HEK293T (cell line): Measurements from ENCODE around the gene KRTAP4-6.
"Not testable (repeated sequence)": the region's sequence is repeated elsewhere in the genome, so short reads cannot be mapped to it uniquely, and the experiment has no call there.

Source experiments
- CTCF ChIA-PET: fragments of 350-600 bp; formaldehyde crosslinking; extraction: SDS; loops from one replicate; lab custom pipeline; 2021; ENCODE audit warnings: antibody characterized with exemption, inconsistent platforms; lab: Yijun Ruan, JAX
- POLR2A ChIA-PET: fragments of 350-600 bp; formaldehyde crosslinking; extraction: SDS; loops from one replicate; lab custom pipeline; 2020; ENCODE audit warnings: antibody characterized with exemption, inconsistent platforms; lab: Yijun Ruan, JAX
- DNase-seq: peaks from one replicate; pipeline ENCODE4 v3.0.0; 2012; ENCODE audit warnings: mixed read lengths; ENCODE audit errors: extremely low spot score
- ARNT ChIP-seq: fragments of 450-650 bp; IDR thresholded peaks from 2 replicates; pipeline ENCODE4 v1.6.1; 2017; ENCODE audit warnings: mild to moderate bottlenecking
- BHLHE40 ChIP-seq: fragments of 450-650 bp; IDR thresholded peaks from 2 replicates; pipeline ENCODE4 v1.6.1; 2016; ENCODE audit warnings: mild to moderate bottlenecking, moderate library complexity, borderline replicate concordance
- CTBP1 ChIP-seq: fragments of 450-650 bp; IDR thresholded peaks from 2 replicates; pipeline ENCODE4 v1.6.1; 2016; ENCODE audit warnings: borderline replicate concordance
- ELF4 ChIP-seq: fragments of 450-650 bp; IDR thresholded peaks from 2 replicates; pipeline ENCODE4 v1.6.1; 2017; ENCODE audit warnings: antibody characterized with exemption
- FOXA1 ChIP-seq: fragments of 450-650 bp; IDR thresholded peaks from 2 replicates; pipeline ENCODE4 v1.6.1; 2016; ENCODE audit warnings: mild to moderate bottlenecking
- FOXK2 ChIP-seq: fragments of 450-650 bp; IDR thresholded peaks from 2 replicates; pipeline ENCODE4 v1.6.1; 2016; ENCODE audit warnings: mild to moderate bottlenecking
- FOXM1 ChIP-seq: fragments of 450-650 bp; IDR thresholded peaks from 2 replicates; pipeline ENCODE4 v1.6.1; 2017; ENCODE audit warnings: mild to moderate bottlenecking, borderline replicate concordance
- HDGF ChIP-seq: fragments of 450-650 bp; IDR thresholded peaks from 2 replicates; pipeline ENCODE4 v1.6.1; 2017; ENCODE audit warnings: antibody characterized with exemption, borderline replicate concordance
- L3MBTL2 ChIP-seq: fragments of 450-650 bp; conservative IDR thresholded peaks from 2 replicates; pipeline ENCODE4 v1.6.1; 2016; ENCODE audit warnings: mild to moderate bottlenecking
- LEF1 ChIP-seq: fragments of 450-650 bp; IDR thresholded peaks from 2 replicates; pipeline ENCODE4 v1.6.1; 2017; ENCODE audit warnings: mild to moderate bottlenecking, borderline replicate concordance
- NFRKB ChIP-seq: fragments of 450-650 bp; IDR thresholded peaks from 2 replicates; pipeline ENCODE4 v1.6.1; 2016; ENCODE audit warnings: mild to moderate bottlenecking, moderate library complexity
- SP1 ChIP-seq: fragments of 450-650 bp; IDR thresholded peaks from 2 replicates; pipeline ENCODE4 v1.6.1; 2017
- SUZ12 ChIP-seq: fragments of 450-650 bp; IDR thresholded peaks from 2 replicates; pipeline ENCODE4 v1.6.1; 2016; ENCODE audit warnings: mild to moderate bottlenecking
- TARDBP ChIP-seq: fragments of 450-650 bp; IDR thresholded peaks from 2 replicates; pipeline ENCODE4 v1.6.1; 2016
- ZNF384 ChIP-seq: fragments of 450-650 bp; IDR thresholded peaks from 2 replicates; pipeline ENCODE4 v1.6.1; 2016
- TF ChIP-seq, protein P1 (sequence below): fragments of 450-650 bp; IDR thresholded peaks from 2 replicates; pipeline ENCODE4 v1.6.1; 2016

KRTAP4-6 gene

DNA sequence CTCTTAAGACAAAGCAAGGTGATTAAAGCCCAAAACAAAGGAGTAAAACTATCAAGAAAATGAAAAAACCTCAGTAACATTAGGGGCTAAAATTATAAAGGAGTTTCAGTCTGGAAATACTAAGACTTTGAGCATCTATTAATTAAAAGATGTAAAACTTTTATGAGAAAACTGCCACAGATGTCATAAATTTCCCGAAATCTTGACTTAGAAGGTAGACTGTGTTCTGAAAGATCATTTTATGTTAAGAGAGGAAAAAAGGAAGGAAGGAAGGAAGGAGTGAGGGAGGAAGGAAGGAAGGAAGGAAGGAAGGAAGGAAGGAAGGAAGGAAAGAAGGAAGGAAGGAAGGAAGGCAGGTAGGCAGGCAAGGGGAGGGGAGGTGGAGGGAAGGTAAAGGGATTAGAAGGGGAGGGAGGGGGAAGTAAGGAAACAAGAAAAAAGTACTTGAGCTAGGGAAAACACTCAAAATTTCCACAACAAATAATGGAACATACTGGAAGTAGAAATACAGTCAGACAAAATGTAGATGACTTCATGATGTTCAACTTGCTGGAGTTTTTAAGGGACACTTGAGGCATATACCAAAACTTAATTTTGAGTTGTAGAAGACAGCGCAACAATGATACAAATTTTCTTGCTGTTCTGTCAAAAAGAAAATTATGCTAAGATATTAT, 7.3 kb upstream of the KRTAP4-6 start:
- no peak for DNase-seq
- TF ChIP-seq LEF1 (no peak), FOXM1 (no peak), TARDBP (no peak), FOXA1 (no peak), ELF4 (no peak), SUZ12 (no peak), FOXK2 (no peak), ZNF384 (no peak), SP1 (no peak), ARNT (no peak), NFRKB (no peak), CTBP1 (no peak), L3MBTL2 (no peak), HDGF (no peak), BHLHE40 (no peak)
- TF ChIP-seq, protein P1, sequence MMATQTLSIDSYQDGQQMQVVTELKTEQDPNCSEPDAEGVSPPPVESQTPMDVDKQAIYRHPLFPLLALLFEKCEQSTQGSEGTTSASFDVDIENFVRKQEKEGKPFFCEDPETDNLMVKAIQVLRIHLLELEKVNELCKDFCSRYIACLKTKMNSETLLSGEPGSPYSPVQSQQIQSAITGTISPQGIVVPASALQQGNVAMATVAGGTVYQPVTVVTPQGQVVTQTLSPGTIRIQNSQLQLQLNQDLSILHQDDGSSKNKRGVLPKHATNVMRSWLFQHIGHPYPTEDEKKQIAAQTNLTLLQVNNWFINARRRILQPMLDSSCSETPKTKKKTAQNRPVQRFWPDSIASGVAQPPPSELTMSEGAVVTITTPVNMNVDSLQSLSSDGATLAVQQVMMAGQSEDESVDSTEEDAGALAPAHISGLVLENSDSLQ: no peak
- CTCF ChIA-PET: no interaction called here
- POLR2A ChIA-PET: no interaction called here

DNA sequence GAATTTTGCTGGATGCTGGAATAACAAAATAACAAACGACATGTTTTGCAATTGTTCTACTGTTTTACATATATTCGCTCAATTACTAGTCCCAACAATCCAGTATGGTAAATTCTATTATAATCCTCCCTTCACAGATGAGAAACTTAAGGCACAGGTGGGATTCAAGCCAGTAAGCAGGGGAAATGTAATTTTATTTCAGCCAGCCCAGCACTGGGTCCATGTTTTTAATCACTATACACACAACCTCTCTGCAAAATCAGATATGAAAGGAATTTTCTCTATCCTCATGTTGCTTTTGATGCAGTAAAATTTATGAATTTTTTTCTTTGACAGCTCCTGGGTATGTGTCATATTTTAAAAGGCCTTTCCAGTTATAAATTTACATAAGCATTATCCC, 4.9 kb upstream of the KRTAP4-6 start:
- TF ChIP-seq FOXK2: no peak
- TF ChIP-seq TARDBP: no peak
- no peak for TF ChIP-seq FOXA1
- TF ChIP-seq HDGF: no peak
- TF ChIP-seq ELF4: no peak
- no peak for TF ChIP-seq SP1
- no peak for TF ChIP-seq BHLHE40
- no peak for TF ChIP-seq NFRKB
- no peak for TF ChIP-seq CTBP1
- no peak for TF ChIP-seq ZNF384
- no peak for TF ChIP-seq SUZ12
- TF ChIP-seq FOXM1: no peak
- no peak for TF ChIP-seq LEF1
- TF ChIP-seq ARNT: no peak
- TF ChIP-seq, protein P1: no peak
- no peak for TF ChIP-seq L3MBTL2
- no peak for DNase-seq
- ChIA-PET CTCF (no interaction called here), POLR2A (no interaction called here)

DNA sequence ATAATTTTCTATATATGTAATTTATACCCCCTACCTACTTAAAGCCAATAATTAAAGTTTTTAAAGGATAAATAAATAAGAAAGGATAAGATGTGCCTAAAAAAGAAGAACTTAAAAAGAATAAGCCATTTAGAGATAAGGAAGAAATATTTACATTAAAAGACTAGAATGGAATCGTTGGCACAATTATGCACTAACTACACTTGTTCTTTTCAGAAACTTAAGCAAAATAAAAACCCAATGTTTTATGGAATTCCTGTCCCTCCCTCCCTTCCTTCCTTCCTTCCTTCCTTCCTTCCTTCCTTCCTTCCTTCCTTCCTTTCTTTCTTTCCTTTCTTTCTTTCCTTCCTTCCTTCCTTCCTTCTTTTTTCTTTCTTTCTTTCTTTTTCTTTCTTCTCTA, 4.5 kb upstream of the KRTAP4-6 start:
- POLR2A ChIA-PET: no interaction called here
- CTCF ChIA-PET: no interaction called here
- DNase-seq: no peak
- no peak for TF ChIP-seq SP1
- no peak for TF ChIP-seq SUZ12

DNA sequence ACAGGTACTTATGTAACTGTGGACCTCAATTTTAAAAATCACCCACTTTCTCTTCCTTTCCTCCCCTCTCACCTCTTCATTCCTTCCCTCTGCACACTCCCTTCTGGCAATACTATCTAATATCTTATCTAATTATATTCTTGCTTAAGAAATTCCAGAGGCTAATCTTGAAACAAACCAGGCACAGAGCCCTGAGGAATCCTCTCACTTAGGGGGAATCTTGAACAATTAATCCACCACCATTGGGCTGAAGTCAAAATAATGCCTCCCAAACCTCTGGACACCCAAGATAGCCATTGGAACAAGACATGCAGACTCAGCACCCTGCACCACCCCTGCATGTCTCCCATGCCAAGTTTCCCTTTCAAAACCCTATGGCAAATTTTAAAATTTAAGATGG, 1.0 kb upstream of the KRTAP4-6 start:
- ChIA-PET POLR2A (no interaction called here), CTCF (no interaction called here)
- no peak for TF ChIP-seq NFRKB
- no peak for TF ChIP-seq ELF4
- TF ChIP-seq TARDBP: no peak
- TF ChIP-seq ARNT: no peak
- TF ChIP-seq FOXA1: no peak
- TF ChIP-seq, protein P1: no peak
- TF ChIP-seq HDGF: no peak
- no peak for DNase-seq

DNA sequence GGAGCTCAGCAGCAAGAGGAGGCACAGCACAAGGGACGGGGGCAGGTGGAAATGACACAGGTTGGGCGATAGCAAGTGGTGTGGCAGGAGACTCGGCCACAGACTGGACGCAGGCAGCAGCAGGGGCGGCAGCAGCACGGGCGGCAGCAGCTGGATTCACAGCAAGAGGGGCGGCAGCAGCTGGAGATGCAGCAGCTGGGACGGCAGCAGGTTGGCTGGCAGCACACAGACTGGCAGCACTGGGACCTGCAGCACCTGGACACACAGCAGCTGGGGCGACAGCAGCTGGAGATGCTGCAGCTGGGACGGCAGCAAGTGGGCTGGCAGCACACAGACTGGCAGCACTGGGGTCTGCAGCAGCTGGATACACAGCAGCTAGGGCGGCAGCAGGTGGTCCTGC, 479 bp downstream of the KRTAP4-6 start:
- CTCF ChIA-PET, POLR2A ChIA-PET, DNase-seq: not testable (repeated sequence)

DNA sequence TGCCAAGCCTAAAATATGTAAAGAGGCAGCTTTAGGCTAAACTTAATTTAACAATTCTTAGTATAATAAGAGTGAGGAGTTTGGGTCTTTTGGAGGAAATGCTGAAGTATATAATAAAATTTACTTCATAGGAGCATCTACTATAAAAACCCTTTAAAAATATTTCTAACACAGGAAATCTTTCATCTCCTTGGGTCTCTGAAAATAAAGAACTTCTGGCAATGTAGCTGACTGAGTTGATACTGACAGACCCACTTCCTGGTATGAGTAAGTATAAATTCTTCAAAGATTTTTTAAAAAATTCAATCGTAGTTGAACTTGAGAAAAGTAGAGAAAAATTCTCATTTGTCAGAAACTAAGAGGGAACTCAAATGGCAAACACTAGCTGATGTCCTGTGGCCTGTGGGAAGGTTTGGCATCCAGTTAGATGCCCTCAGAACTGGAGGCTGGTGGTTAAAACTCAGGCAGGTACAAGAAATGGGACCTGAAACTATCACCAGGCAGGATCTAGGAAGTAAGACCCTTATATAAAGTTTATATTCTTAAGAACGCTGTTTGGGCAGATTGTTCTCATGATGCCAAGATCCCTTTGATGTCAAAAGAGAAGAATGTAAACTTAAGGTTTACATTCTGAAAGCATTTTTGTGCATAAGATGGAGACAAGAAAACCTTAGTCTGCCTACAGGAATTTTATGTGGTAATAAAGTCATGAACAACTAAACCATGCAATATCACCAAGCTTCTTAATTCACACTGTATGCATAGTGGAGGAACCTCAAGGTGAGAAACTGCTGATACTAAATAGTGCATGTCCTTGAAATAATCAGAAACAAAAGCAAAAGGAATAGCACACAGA, 6.2 kb downstream of the KRTAP4-6 start:
- ChIA-PET POLR2A (no interaction called here), CTCF (no interaction called here)
- no peak for TF ChIP-seq TARDBP
- no peak for TF ChIP-seq ARNT
- TF ChIP-seq ZNF384: no peak
- TF ChIP-seq LEF1: no peak
- no peak for TF ChIP-seq FOXK2
- TF ChIP-seq SUZ12: no peak
- no peak for TF ChIP-seq BHLHE40
- TF ChIP-seq HDGF: no peak
- no peak for TF ChIP-seq ELF4
- TF ChIP-seq NFRKB: no peak
- TF ChIP-seq, protein P1: no peak
- TF ChIP-seq SP1: no peak
- no peak for TF ChIP-seq L3MBTL2
- TF ChIP-seq FOXM1: no peak
- no peak for TF ChIP-seq FOXA1
- no peak for TF ChIP-seq CTBP1
- DNase-seq: no peak
